Brain microvascular endothelial cell (primary cell): ENCODE data around the gene ESRRA.

Experiments
- DNase-seq: peaks from one replicate; pipeline ENCODE4 v3.0.0-alpha.2; 2020
- H3K27ac ChIP-seq: fragments of 250-450 bp; sonication (Bioruptor Pico); 2 replicates; pipeline ENCODE4 v1.5.1; 2020; ENCODE audit warnings: mild to moderate bottlenecking, moderate library complexity
- H3K27me3 ChIP-seq: fragments of 250-450 bp; sonication (Bioruptor Pico); replicated peaks from 2 replicates; pipeline ENCODE4 v1.5.1; 2020; ENCODE audit warnings: mild to moderate bottlenecking
- H3K36me3 ChIP-seq: fragments of 250-450 bp; sonication (Bioruptor Pico); replicated peaks from 2 replicates; pipeline ENCODE4 v1.5.1; 2020; ENCODE audit warnings: mild to moderate bottlenecking
- H3K4me3 ChIP-seq: 2 replicates; pipeline ENCODE4 v1.5.1; 2011; ENCODE audit warnings: low read depth, mild to moderate bottlenecking, control low read depth, low read length, moderate library complexity
- in situ Hi-C: cut with HindIII; loops from 2 replicates; pipeline ENCODE4 v1.10.0; 2017; ENCODE audit warnings: low sequenced_read_pairs, low pct_ligation_motif_present
- TF ChIP-seq, protein P1 (sequence below): IDR thresholded peaks from 2 replicates; pipeline ENCODE4 v1.5.1; 2011; ENCODE audit warnings: low read depth, mild to moderate bottlenecking, moderate library complexity, low read length, control low read depth, inconsistent platforms; ENCODE audit errors: missing control alignments

Gene ESRRA

DNA sequence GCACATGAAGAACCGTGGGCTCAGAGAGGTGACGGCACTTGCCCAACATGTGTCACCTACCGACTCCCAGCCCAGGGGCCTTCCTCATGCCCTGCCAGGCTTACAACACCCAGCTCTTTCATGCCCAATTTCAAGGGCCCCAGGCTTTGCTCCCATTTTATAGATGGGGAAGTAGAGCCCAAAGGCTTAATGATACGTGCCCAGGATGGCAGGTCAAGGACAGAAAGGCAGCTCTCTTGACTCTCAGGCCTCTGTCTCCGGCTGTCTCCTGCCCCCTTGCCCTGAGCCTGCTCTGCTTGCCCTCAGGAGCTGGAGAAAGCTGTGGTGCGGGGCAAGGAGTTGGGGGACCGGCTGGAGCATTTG, 43.7 kb downstream of the ESRRA start:
- Histone ChIP-seq H3K4me3 (no peak overlapping the region), H3K27me3 (no peaks in the 10 kb centered on the region), H3K27ac (no peak overlapping the region), H3K36me3 (no peaks in the 10 kb centered on the region)
- in situ Hi-C loops = no loop called here
- DNase-seq = no peak
- TF ChIP-seq, protein P1, sequence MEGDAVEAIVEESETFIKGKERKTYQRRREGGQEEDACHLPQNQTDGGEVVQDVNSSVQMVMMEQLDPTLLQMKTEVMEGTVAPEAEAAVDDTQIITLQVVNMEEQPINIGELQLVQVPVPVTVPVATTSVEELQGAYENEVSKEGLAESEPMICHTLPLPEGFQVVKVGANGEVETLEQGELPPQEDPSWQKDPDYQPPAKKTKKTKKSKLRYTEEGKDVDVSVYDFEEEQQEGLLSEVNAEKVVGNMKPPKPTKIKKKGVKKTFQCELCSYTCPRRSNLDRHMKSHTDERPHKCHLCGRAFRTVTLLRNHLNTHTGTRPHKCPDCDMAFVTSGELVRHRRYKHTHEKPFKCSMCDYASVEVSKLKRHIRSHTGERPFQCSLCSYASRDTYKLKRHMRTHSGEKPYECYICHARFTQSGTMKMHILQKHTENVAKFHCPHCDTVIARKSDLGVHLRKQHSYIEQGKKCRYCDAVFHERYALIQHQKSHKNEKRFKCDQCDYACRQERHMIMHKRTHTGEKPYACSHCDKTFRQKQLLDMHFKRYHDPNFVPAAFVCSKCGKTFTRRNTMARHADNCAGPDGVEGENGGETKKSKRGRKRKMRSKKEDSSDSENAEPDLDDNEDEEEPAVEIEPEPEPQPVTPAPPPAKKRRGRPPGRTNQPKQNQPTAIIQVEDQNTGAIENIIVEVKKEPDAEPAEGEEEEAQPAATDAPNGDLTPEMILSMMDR = no peak

GRCh38 chr11:64349404-64349803, 44.1 kb downstream of the ESRRA start:
- in situ Hi-C loops = no loop called here
- no peak for DNase-seq
- H3K27me3 ChIP-seq = no peaks in the 10 kb centered on the region
- TF ChIP-seq, protein P1 = no peak
- no peak overlapping the region for H3K27ac ChIP-seq
- no peak overlapping the region for H3K4me3 ChIP-seq
- H3K36me3 ChIP-seq = no peaks in the 10 kb centered on the region

GRCh38 chr11:64351136-64351631, 45.9 kb downstream of the ESRRA start:
- in situ Hi-C loops = no loop called here
- no peak for DNase-seq
- Histone ChIP-seq H3K27me3 (no peaks in the 10 kb centered on the region), H3K36me3 (no peaks in the 10 kb centered on the region), H3K4me3 (no peak overlapping the region), H3K27ac (no peak overlapping the region)
- TF ChIP-seq, protein P1 = no peak

GRCh38 chr11:64352099-64352994, 47.0 kb downstream of the ESRRA start:
- Histone ChIP-seq H3K4me3 (no peak overlapping the region), H3K36me3 (no peaks in the 10 kb centered on the region), H3K27ac (no peak overlapping the region), H3K27me3 (no peaks in the 10 kb centered on the region)
- TF ChIP-seq, protein P1 = no peak
- in situ Hi-C loops = no loop called here
- DNase-seq = no peak

DNA sequence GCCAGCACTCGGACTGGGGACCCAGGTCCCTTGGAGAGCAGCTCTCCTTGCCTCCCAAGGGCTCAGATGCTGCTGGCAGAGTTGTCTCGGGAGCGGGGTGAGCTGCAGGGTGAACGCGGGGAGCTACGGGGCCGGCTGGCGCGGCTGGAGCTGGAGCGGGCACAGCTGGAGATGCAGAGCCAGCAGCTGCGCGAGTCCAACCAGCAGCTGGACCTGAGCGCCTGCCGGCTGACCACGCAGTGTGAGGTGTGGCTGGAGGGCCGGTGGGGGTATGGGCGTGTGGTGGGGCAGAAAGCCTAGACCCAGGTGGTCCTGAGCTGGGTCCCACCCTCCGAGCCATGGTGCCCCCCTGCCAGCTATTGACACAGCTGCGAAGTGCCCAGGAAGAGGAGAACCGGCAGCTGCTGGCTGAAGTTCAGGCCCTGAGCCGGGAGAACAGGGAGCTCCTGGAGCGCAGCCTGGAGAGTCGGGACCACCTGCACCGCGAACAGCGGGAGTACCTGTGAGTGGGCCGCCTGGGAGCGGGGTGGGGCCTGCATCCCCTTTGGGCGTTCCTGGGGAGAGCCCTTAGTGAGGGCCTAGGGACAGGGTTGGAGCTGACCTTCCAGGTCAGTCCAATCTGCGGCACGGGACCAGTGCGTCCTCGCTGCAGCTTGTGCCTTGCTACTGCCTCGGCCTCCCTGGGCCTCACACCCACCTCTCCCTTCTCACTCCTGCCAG, 47.8 kb downstream of the ESRRA start:
- Histone ChIP-seq H3K27me3 (no peaks in the 10 kb centered on the region), H3K27ac (no peak overlapping the region), H3K36me3 (no peaks in the 10 kb centered on the region), H3K4me3 (no peak overlapping the region)
- in situ Hi-C loops = no loop called here
- TF ChIP-seq, protein P1 = no peak
- no peak for DNase-seq
